K562 (cell line): ENCODE measurements around the gene LIMK1.

ENCODE experiments used
- GABPA ChIP-seq: fragments of 200-800 bp; sonication (Bioruptor generic); conservative IDR thresholded peaks from 2 replicates; pipeline ENCODE4 v1.6.1; 2016; ENCODE audit warnings: low read depth, missing genetic modification characterization, missing compliant biosample characterization
- JUNB ChIP-seq: fragments of 450-650 bp; formaldehyde crosslinking; conservative IDR thresholded peaks from 2 replicates; pipeline ENCODE4 v1.4.0; 2020; ENCODE audit warnings: mild to moderate bottlenecking
- KDM1A ChIP-seq, 2 experiments: fragments of 450-650 bp; IDR thresholded peaks; 2 replicates each; pipeline ENCODE4 v1.6.1; 2016; ENCODE audit warnings: mild to moderate bottlenecking in 2 of 2
- KLF1 ChIP-seq: fragments of 450-650 bp; IDR thresholded peaks from 2 replicates; pipeline ENCODE4 v1.6.1; 2016; ENCODE audit warnings: missing genetic modification characterization, missing compliant biosample characterization
- POLR2A ChIP-seq: fragments of 450-650 bp; conservative IDR thresholded peaks from 2 replicates; pipeline ENCODE4 v1.6.1; 2016
- U2AF1 ChIP-seq: fragments of 200-400 bp; formaldehyde crosslinking; optimal IDR thresholded peaks from 2 replicates; pipeline ENCODE3; 2017; ENCODE audit warnings: mild to moderate bottlenecking, low read depth, low read length, moderate library complexity
- YY1 ChIP-seq, 3 experiments: IDR thresholded peaks; 2 replicates each; pipeline ENCODE4 v1.6.1; 2011; ENCODE audit warnings: low read length in 2 of 3, mild to moderate bottlenecking in 2 of 3, moderate library complexity in 2 of 3, borderline replicate concordance in 1 of 3, control low read depth in 1 of 3, low read depth in 1 of 3; ENCODE audit not compliant: insufficient read depth in 3 of 3, insufficient replicate concordance in 2 of 3, control insufficient read depth in 1 of 3, insufficient read length in 1 of 3; ENCODE audit errors: extremely low read depth in 1 of 3
- ZNF696 ChIP-seq: fragments of 250-450 bp; sonication (Bioruptor Pico); conservative IDR thresholded peaks from 2 replicates; pipeline ENCODE4 v1.4.0; 2020; ENCODE audit warnings: mild to moderate bottlenecking, moderate library complexity
- TF ChIP-seq, protein P1 (sequence below): sonication (generic); formaldehyde crosslinking; IDR thresholded peaks from 2 replicates; pipeline ENCODE4 v1.8.0; 2022; ENCODE audit warnings: missing genetic modification reagents, mild to moderate bottlenecking, borderline replicate concordance
- TF ChIP-seq, protein P2 (sequence below), 3 experiments: IDR thresholded peaks in 2 of 3; conservative IDR thresholded peaks in 1 of 3; 2 replicates each; pipeline ENCODE4 v1.5.1; 2011 to 2012; ENCODE audit warnings: low read length in 3 of 3, mild to moderate bottlenecking in 3 of 3, control low read depth in 2 of 3, improper control_type of control experiment in 1 of 3, inconsistent platforms in 1 of 3, low read depth in 1 of 3, mixed read lengths in 1 of 3, moderate library complexity in 1 of 3; ENCODE audit not compliant: insufficient read depth in 2 of 3

- TF ChIP-seq, protein P1, sequence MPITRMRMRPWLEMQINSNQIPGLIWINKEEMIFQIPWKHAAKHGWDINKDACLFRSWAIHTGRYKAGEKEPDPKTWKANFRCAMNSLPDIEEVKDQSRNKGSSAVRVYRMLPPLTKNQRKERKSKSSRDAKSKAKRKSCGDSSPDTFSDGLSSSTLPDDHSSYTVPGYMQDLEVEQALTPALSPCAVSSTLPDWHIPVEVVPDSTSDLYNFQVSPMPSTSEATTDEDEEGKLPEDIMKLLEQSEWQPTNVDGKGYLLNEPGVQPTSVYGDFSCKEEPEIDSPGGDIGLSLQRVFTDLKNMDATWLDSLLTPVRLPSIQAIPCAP (CRISPR knock-in tag), result no peak
- no peak for TF ChIP-seq JUNB (CRISPR knock-in tag)
- no peak for TF ChIP-seq U2AF1
- TF ChIP-seq, protein P2, sequence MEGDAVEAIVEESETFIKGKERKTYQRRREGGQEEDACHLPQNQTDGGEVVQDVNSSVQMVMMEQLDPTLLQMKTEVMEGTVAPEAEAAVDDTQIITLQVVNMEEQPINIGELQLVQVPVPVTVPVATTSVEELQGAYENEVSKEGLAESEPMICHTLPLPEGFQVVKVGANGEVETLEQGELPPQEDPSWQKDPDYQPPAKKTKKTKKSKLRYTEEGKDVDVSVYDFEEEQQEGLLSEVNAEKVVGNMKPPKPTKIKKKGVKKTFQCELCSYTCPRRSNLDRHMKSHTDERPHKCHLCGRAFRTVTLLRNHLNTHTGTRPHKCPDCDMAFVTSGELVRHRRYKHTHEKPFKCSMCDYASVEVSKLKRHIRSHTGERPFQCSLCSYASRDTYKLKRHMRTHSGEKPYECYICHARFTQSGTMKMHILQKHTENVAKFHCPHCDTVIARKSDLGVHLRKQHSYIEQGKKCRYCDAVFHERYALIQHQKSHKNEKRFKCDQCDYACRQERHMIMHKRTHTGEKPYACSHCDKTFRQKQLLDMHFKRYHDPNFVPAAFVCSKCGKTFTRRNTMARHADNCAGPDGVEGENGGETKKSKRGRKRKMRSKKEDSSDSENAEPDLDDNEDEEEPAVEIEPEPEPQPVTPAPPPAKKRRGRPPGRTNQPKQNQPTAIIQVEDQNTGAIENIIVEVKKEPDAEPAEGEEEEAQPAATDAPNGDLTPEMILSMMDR (IDR thresholded peaks at IDR 0.05 in 2 of 3, conservative IDR thresholded peaks at IDR 0.05 in 1 of 3; ENCODE audit: insufficient read depth in 2 of 3, low read depth in 1 of 3, low read length in 3 of 3), result no peak
- TF ChIP-seq POLR2A, result no peak
- TF ChIP-seq KLF1, result no peak
- no peak for TF ChIP-seq GABPA (tag)
- no peak for TF ChIP-seq ZNF696
- no peak for TF ChIP-seq YY1 (IDR thresholded peaks at IDR 0.05; ENCODE audit: borderline replicate concordance in 1 of 3, control insufficient read depth in 1 of 3, extremely low read depth in 1 of 3, insufficient read depth in 3 of 3, insufficient read length in 1 of 3, insufficient replicate concordance in 2 of 3, low read depth in 1 of 3, low read length in 2 of 3)
- no peak for TF ChIP-seq KDM1A (IDR thresholded peaks at IDR 0.05)
These were observed 21.1 kb downstream of the LIMK1 start for GRCh38 chr7:74104702-74105101.
